ENCODE results near the gene C10orf67.

Gene C10orf67

GRCh38 chr10:23199768-23200511 lies 144.7 kb downstream of the C10orf67 start:
- no peak for DNase-seq

GRCh38 chr10:23198940-23199767 lies 145.4 kb downstream of the C10orf67 start:
- no peak for DNase-seq

- no peak for DNase-seq
These were observed 146.0 kb downstream of the C10orf67 start for GRCh38 chr10:23198610-23198939.

- DNase-seq, result no peak
These were observed 147.2 kb downstream of the C10orf67 start for GRCh38 chr10:23197416-23197861.

GRCh38 chr10:23196915-23197314 lies 147.7 kb downstream of the C10orf67 start:
- no peak for DNase-seq

GRCh38 chr10:23195846-23196600 lies 148.6 kb downstream of the C10orf67 start:
- peak in 2 of 58 donors; percentile 9 to 25 for DNase-seq

- DNase-seq, result peak in 1 of 58 donors; percentile 15
These were observed 149.4 kb downstream of the C10orf67 start for GRCh38 chr10:23194966-23195845.

GRCh38 chr10:23194471-23194965 lies 150.1 kb downstream of the C10orf67 start:
- DNase-seq, result no peak

- no peak for DNase-seq
These were observed 151.0 kb downstream of the C10orf67 start for GRCh38 chr10:23193435-23194074.

- DNase-seq, result no peak
These were observed 151.7 kb downstream of the C10orf67 start for GRCh38 chr10:23192712-23193434.

GRCh38 chr10:23191764-23192711 lies 152.6 kb downstream of the C10orf67 start, which contains the start of gene PTF1A:
Gene PTF1A, plus strand, starts transcription at chr10:23192312. Its CDS starts 219 bp downstream, at chr10:23192531.
- no peak for DNase-seq

GRCh38 chr10:23190872-23191763 lies 153.5 kb downstream of the C10orf67 start:
- DNase-seq, result no peak

GRCh38 chr10:23189024-23189423 lies 155.6 kb downstream of the C10orf67 start:
- DNase-seq, result no peak

GRCh38 chr10:23187155-23187554 lies 157.4 kb downstream of the C10orf67 start:
- DNase-seq, result no peak

GRCh38 chr10:23186697-23187096 lies 157.9 kb downstream of the C10orf67 start:
- no peak for DNase-seq

GRCh38 chr10:23186178-23186577 lies 158.4 kb downstream of the C10orf67 start:
- no peak for DNase-seq

GRCh38 chr10:23174977-23175512 lies 169.6 kb downstream of the C10orf67 start:
- DNase-seq, result no peak
